ENCODE results near the gene ATG4C. TPM values are rescaled to one million over a fixed set of nuclear protein-coding genes. Genes with fewer than 3 reads are reported as not detected.

The ATG4C gene
- total RNA-seq, 3 donors from 2014 or later: 9.1 to 17.1 (median 13.8) TPM

GRCh38 chr1:62901650-62902049, 117.7 kb downstream of the ATG4C start:
- TF ChIP-seq POLR2A (IDR thresholded peaks at IDR 0.05) (no peak), CTCF (IDR thresholded peaks at IDR 0.05) (no peak), POLR2AphosphoS5 (IDR thresholded peaks at IDR 0.05) (no peak)
- Histone ChIP-seq H3K27ac (no peak overlapping the region), H3K4me1 (no peaks in the 10 kb centered on the region), H3K9me3 (no peaks in the 10 kb centered on the region), H3K36me3 (no peaks in the 10 kb centered on the region), H3K4me3 (no peak overlapping the region), H3K27me3 (no peaks in the 10 kb centered on the region)
- intact Hi-C loops (cut with DNase I; ENCODE audit: low total_unique reads): no loop called here
- no peak for DNase-seq (ENCODE audit: low spot score in 2 of 2)

- intact Hi-C loops (cut with DNase I; ENCODE audit: low total_unique reads): no loop called here
- Histone ChIP-seq H3K27ac (no peak overlapping the region), H3K36me3 (no peaks in the 10 kb centered on the region), H3K4me3 (no peak overlapping the region), H3K27me3 (no peaks in the 10 kb centered on the region), H3K4me1 (no peaks in the 10 kb centered on the region), H3K9me3 (no peaks in the 10 kb centered on the region)
- DNase-seq (ENCODE audit: low spot score in 2 of 2): no peak
- TF ChIP-seq POLR2AphosphoS5 (IDR thresholded peaks at IDR 0.05): no peak
- no peak for TF ChIP-seq CTCF (IDR thresholded peaks at IDR 0.05)
- TF ChIP-seq POLR2A (IDR thresholded peaks at IDR 0.05): no peak
Observed at GRCh38 chr1:62903522-62903921, 119.6 kb downstream of the ATG4C start.

GRCh38 chr1:62903982-62904855, 120.3 kb downstream of the ATG4C start:
- intact Hi-C loops (cut with DNase I; ENCODE audit: low total_unique reads): no loop called here
- Histone ChIP-seq H3K4me3 (no peak overlapping the region), H3K9me3 (no peaks in the 10 kb centered on the region), H3K36me3 (no peaks in the 10 kb centered on the region), H3K27me3 (no peaks in the 10 kb centered on the region), H3K4me1 (no peaks in the 10 kb centered on the region), H3K27ac (no peak overlapping the region)
- no peak for DNase-seq (ENCODE audit: low spot score in 2 of 2)
- no peak for TF ChIP-seq POLR2A (IDR thresholded peaks at IDR 0.05)
- no peak for TF ChIP-seq POLR2AphosphoS5 (IDR thresholded peaks at IDR 0.05)
- no peak for TF ChIP-seq CTCF (IDR thresholded peaks at IDR 0.05)

- DNase-seq (ENCODE audit: low spot score in 2 of 2): no peak
- intact Hi-C loops (cut with DNase I; ENCODE audit: low total_unique reads): no loop called here
- TF ChIP-seq POLR2A (IDR thresholded peaks at IDR 0.05): no peak
- no peak for TF ChIP-seq POLR2AphosphoS5 (IDR thresholded peaks at IDR 0.05)
- no peak for TF ChIP-seq CTCF (IDR thresholded peaks at IDR 0.05)
- H3K4me3 ChIP-seq: no peak overlapping the region
- H3K4me1 ChIP-seq: no peaks in the 10 kb centered on the region
- H3K36me3 ChIP-seq: no peaks in the 10 kb centered on the region
- no peak overlapping the region for H3K27ac ChIP-seq
- no peaks in the 10 kb centered on the region for H3K9me3 ChIP-seq
- H3K27me3 ChIP-seq: no peaks in the 10 kb centered on the region
Observed at GRCh38 chr1:62904856-62905225, 120.9 kb downstream of the ATG4C start.

GRCh38 chr1:62905309-62905708, 121.4 kb downstream of the ATG4C start:
- intact Hi-C loops (cut with DNase I; ENCODE audit: low total_unique reads): no loop called here
- no peak overlapping the region for H3K27ac ChIP-seq

More at GRCh38 chr1:62905309-62905708, 121.4 kb downstream of the ATG4C start:
- TF ChIP-seq POLR2AphosphoS5 (IDR thresholded peaks at IDR 0.05): no peak
- no peak for TF ChIP-seq CTCF (IDR thresholded peaks at IDR 0.05)
- no peak for TF ChIP-seq POLR2A (IDR thresholded peaks at IDR 0.05)
- Histone ChIP-seq H3K4me3 (no peak overlapping the region), H3K4me1 (no peaks in the 10 kb centered on the region), H3K36me3 (no peaks in the 10 kb centered on the region), H3K27me3 (no peaks in the 10 kb centered on the region), H3K9me3 (no peaks in the 10 kb centered on the region)
- no peak for DNase-seq (ENCODE audit: low spot score in 2 of 2)

Measured in breast epithelium (tissue), 4 donors.